GM18858 (cell line): ENCODE measurements around the gene ATP23.

Source experiments
- ATAC-seq: cut with Tn5 transposase; IDR thresholded peaks from one replicate; pipeline ENCODE4 v1.9.1; 2021; ENCODE audit not compliant: unreplicated experiment

ATP23 gene

GRCh38 chr12:57908511-57908910 is 32.9 kb upstream of the ATP23 start:
- ATAC-seq = no peak

GRCh38 chr12:57909056-57909455 is 32.3 kb upstream of the ATP23 start:
- no peak for ATAC-seq

- no peak for ATAC-seq
These were observed 31.8 kb upstream of the ATP23 start for GRCh38 chr12:57909611-57910010.

GRCh38 chr12:57918147-57918546 is 23.2 kb upstream of the ATP23 start:
- no peak for ATAC-seq

- no peak for ATAC-seq
These were observed 14.3 kb upstream of the ATP23 start for GRCh38 chr12:57927086-57927485.

GRCh38 chr12:57929092-57929830 is 12.1 kb upstream of the ATP23 start:
- no peak for ATAC-seq

GRCh38 chr12:57934819-57935218 is 6.5 kb upstream of the ATP23 start:
- ATAC-seq = no peak

GRCh38 chr12:57935331-57935730 is 6.0 kb upstream of the ATP23 start:
- no peak for ATAC-seq

GRCh38 chr12:57935839-57936512 is 5.4 kb upstream of the ATP23 start:
- ATAC-seq = peak; percentile 98

- no peak for ATAC-seq
These were observed 4.9 kb upstream of the ATP23 start for GRCh38 chr12:57936513-57936883.

- no peak for ATAC-seq
These were observed 2.1 kb upstream of the ATP23 start for GRCh38 chr12:57939291-57939690.

GRCh38 chr12:57940052-57940914 is 1.1 kb upstream of the ATP23 start:
- ATAC-seq = no peak

- ATAC-seq = no peak
These were observed 527 bp upstream of the ATP23 start for GRCh38 chr12:57940915-57941164.

GRCh38 chr12:57943438-57944080 is 2.2 kb downstream of the ATP23 start:
- no peak for ATAC-seq

GRCh38 chr12:57944313-57945023 is 3.1 kb downstream of the ATP23 start:
- ATAC-seq = no peak

GRCh38 chr12:57952766-57953165 is 11.4 kb downstream of the ATP23 start:
- no peak for ATAC-seq

- ATAC-seq = no peak
These were observed 13.4 kb downstream of the ATP23 start for GRCh38 chr12:57954768-57955167.

GRCh38 chr12:57958061-57958657 is 16.8 kb downstream of the ATP23 start:
- ATAC-seq = no peak

GRCh38 chr12:57964421-57964820 is 23.1 kb downstream of the ATP23 start:
- ATAC-seq = no peak

GRCh38 chr12:57965766-57966165 is 24.4 kb downstream of the ATP23 start:
- ATAC-seq = no peak

- no peak for ATAC-seq
These were observed 25.2 kb downstream of the ATP23 start for GRCh38 chr12:57966536-57966935.
